ENCODE measurements around the gene SH3PXD2A.
A peak's percentile ranks its signal among the peaks of the same experiment; 100 is the strongest.

SH3PXD2A gene

DNA sequence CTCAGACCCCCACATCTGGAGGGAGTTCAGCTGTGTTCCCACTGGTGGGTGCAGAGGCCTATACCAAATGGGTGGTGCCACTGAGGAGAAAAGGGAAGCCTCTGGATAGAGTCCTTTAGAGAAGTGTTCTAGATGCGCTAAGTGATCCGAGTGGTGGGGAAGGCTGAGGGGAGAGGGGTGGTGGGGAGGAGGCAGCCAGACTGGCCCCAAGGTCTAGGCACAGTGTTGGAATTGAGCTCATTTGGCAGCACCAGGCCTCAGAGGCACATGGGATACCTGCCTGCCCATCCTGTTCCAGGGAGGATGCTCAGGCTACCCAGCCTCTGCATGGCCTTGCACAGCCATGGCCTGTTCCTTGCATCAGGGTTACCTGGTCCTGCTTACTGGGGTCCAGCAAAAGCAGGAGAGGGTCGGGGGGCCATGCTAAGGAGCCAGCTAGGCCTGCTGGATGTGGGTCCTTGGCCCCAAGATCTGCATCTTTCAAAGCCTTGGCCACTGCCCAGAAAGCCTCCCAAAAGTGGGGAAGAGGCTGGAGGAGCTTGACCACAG lies 262.3 kb downstream of the SH3PXD2A start:
- DNase-seq = no peak

DNA sequence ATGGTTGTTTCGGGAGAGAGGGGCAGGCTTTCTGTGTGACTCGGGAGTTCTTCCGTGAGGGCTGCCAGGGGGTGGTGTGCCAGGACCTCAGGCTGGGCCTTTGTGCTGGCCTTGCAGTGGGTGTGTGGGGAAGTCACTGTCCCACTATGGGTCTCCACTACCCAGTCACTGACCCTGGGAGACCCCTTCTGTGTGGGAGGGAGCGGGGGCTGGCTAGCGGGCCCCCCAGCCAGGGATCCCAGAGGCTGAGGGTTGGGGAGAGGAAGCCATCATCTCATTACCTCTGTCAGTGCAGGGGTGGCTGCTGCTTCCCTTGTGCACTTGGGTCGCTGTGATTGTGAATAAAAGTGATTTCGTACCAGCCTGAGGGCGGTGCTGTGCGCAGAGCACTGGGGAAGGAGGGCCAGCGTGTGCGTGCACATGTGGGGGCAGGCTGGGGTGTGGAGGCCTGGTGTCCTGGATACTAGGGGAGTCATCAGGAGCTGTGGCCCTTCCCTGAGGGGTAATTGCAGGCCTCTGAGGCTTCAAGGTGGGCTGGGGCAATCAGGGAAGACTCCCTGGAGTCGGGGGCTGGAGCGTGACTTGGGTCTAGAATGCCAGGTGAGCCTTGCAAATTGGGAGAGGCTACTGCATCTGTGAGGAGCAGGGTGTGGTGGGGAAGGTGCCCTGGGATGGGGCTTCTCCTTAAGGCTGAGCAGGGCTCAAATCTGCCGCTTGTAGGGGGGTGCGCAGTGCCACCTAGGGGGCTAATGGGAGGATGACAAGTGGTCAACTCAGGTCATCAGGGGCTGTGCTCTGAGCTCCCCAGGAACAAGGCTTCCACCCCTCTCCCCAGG lies 263.0 kb downstream of the SH3PXD2A start:
- peak; percentile 32 for DNase-seq

DNA sequence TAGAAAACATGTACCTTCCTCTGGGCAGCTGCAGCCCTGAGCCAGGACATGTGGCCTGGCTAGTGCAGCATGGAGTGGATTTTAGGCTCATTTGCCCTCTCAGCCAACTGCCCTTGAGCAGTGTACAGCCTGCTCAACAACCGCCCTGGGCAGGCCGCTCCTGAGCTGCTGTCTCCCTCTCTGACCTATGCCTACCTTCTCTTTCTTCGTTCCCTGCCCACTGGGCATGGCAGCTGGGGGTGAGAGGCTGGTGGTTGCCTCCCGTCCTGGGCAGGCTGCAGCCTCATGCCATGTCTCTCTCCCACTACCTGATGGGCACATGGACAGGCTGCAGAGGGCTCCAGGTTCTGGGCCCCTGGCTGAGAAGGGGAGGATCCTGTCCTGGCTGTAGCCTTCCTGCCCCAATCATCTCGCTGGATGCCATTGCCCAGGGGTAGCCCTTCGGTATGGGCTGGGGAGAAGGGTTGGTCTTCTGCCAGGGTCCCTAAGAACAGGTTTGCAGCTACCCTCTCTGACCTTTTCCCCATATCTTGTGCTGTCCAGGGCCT lies 264.6 kb downstream of the SH3PXD2A start:
- no peak for DNase-seq

DNA sequence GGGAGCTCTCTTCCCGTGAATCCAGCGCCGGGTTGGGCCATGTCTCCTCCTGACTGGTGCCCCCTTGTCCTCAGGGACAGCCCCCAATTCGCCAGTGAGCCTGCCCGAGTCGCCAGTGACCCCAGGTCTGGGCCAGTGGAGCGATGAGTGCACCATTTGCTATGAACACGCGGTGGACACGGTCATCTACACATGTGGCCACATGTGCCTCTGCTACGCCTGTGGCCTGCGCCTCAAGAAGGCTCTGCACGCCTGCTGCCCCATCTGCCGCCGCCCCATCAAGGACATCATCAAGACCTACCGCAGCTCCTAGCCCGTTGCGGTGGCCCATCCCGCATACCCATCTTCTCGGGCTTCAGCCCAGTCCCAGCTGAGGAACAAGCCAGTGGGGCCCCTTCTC lies 265.3 kb downstream of the SH3PXD2A start:
- DNase-seq = no peak

DNA sequence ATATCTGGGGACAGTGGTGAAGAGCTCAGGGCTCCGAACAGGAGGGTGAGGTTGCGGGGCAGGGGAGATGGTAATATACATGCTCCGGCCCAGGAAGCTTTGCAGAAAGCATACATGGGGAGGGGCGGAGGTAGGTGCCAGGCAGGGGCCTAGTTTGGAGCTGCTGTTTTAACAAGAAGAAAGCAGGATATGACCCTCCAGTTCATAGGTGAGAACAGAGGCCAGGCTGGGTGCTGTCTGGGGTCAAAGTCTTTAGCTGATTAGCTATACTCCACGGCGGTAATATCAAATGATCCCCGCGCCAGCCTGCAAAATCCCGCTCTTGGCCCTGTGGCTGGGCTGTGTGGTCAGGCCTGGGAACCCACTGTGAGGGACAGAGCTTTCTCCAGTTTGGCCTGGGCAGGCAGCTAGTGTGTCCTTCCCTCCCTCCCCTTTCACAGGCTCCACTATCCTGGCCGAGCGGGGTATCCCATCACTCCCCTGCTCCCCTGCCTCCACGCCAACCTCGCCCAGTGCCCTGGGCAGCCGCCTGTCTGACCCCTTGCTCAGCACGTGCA lies 266.2 kb downstream of the SH3PXD2A start:
- DNase-seq = no peak

DNA sequence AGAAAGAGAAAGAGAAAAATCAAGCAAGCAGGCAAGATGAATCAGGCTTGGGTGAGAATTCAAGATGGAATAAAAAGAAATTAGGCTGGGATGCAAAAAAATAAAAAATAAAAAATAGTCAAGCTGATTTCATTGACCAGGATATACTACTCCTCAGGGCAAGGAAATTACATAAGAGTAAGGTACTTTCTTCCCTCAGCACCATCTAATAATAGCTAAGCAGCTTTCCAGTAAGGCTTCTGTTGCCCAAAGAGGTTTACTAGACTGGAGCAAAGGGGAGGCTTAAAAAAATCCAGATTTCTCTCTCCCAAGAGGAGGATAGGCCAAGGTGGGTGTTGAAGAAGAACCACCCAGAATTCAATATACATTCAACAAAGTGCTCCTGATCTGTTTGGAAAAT lies 268.3 kb downstream of the SH3PXD2A start:
- DNase-seq = no peak

DNA sequence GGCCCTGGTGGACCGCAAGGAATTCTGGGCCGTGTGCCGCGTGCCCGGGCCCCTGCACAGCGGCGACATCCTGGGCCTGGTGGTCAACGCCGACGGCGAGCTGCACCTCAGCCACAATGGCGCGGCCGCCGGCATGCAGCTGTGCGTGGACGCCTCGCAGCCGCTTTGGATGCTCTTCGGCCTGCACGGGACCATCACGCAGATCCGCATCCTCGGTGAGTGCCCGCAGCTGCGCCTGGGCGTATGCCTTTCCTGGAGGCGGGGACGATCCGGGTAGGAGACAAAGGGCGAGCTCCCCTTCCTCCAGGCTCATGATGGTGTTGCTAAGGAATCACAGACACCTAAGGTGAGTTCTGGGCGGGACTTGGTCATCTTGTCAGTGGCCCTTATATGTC lies 270.4 kb downstream of the SH3PXD2A start:
- DNase-seq = no peak

DNA sequence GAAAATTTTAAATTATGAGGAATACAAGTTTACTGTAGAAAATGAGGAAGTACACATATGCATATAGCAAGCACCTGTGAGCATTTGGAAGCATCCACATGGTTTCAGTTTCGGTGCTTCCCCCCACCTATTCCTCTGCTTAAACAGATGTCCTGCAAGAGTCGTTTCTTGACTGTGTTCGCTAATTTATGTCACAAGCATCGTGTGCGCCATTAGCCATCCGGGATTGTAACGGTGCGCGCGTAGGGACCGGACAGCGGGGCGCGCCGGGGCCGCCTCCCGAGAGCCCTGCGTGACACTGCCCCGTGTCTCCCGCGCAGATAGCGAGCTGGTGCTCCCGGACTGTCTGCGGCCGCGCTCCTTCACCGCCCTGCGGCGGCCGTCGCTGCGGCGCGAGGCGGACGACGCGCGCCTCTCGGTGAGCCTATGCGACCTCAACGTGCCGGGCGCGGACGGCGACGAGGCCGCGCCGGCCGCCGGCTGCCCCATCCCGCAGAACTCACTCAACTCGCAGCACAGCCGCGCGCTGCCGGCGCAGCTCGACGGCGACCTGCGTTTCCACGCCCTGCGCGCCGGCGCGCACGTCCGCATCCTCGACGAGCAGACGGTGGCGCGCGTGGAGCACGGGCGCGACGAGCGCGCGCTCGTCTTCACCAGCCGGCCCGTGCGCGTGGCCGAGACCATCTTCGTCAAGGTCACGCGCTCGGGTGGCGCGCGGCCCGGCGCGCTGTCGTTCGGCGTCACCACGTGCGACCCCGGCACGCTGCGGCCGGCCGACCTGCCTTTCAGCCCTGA lies 271.0 kb downstream of the SH3PXD2A start:
- peak; percentile 68 for DNase-seq

DNA sequence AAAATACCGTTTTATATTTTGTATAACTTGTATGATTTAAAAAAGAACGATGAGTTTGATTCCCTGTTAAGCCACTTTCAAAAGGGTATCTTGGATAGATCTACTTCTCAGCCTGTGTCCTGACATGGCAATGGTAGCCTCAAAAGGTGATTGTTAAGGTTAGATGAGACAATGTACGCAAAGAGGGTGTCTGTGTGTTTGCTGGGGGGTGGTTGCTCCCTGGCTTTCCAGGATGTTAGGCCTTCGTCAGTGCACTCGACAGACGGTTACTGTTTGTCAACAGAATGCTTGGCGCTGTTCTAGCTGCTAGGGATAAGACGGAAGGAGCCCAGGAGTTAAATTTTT lies 271.5 kb downstream of the SH3PXD2A start:
- DNase-seq = no peak

DNA sequence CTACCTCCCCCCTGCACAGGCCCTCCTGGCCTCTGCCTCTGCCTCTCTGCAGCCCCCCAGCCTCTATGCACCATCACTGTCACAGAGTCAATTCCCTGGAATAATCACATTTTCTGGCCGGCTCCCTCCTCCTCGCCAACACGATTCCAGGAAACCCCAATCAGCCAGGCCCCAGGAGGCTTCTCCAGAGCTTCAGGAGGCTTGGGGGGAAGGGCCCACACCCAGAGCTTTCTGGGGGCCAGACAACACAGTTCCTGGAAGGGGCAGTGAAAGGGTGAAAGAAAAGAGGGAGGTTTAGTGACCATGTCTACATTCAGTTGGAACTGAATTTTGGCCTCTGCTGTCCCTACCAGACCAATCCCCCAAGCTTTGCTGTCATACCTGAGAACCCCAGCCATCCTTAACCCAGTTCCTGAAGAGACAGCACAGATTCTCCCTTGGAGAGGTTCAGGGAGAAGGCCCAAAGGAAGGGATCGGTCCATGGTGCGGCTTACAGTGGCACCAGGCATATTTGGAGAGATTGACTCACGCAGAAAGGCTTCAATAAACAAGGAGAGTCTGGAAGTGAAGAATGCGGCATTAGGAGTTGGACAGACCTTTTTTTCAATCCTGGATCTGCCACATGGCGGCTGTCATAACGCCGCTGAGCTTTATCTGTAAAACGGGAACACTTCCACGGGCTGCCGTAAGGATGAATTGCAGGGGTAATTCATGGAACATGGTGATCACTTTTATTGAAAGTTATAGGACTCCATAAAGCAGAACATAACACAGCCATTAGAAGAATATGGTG lies 272.8 kb downstream of the SH3PXD2A start:
- DNase-seq = no peak

DNA sequence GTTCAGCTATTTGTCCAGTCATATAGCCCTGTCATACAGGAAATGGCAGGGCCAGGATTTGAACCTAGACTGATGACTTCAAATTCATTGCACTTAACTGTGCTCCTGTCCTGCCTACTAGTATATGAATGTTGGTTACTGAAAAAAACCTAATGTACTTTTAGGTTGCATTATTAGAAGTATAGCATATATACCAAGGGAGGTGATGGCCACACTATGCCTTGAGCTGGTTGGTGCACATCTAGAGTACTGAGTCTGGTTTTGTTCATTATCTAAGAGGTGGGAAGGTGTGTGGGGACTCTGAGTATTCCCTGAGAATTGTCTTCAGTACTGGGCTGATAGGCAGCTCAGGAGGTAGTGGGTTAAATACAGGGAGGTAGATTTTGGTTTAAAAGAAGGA lies 273.9 kb downstream of the SH3PXD2A start:
- DNase-seq = no peak

DNA sequence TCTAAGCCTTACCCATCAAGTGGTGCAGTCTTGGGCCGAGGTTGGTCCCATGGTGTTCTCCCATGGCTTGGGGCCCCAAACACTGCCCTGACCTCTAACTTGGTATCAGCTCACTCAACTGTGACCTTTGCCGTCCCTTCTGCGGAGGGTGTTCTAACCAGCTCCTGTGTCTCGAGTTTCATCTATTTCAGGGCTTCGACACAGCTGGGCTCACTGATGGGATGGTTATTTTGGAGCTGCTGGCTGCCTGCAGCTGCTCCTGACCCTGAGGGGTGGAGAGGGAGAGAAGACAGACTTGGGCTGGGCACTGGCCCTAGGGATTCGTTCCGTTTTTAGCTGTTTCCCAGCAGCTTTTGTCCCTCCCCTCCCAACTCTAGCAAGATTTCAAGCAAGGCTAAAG lies 274.9 kb downstream of the SH3PXD2A start:
- DNase-seq = no peak

DNA sequence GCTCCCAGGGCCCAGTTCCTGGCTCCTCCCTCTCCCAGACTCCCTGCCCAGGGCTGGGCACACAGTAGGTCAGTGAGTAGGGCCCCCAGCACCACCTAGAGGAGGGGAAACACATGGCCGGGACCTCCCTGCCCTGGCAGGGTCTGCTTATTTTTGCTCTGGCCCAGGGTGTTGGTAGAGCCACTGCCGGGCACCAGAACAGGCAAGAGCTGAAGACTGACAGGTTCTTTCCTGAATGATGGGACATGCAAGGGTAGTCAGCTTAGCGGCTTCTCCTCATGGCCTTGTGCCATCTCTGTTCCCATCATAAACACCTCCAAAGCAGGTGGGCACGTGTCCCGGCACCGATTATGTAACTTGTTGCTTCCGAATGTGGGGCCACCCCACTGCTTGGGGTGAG lies 275.4 kb downstream of the SH3PXD2A start:
- no peak for DNase-seq

DNA sequence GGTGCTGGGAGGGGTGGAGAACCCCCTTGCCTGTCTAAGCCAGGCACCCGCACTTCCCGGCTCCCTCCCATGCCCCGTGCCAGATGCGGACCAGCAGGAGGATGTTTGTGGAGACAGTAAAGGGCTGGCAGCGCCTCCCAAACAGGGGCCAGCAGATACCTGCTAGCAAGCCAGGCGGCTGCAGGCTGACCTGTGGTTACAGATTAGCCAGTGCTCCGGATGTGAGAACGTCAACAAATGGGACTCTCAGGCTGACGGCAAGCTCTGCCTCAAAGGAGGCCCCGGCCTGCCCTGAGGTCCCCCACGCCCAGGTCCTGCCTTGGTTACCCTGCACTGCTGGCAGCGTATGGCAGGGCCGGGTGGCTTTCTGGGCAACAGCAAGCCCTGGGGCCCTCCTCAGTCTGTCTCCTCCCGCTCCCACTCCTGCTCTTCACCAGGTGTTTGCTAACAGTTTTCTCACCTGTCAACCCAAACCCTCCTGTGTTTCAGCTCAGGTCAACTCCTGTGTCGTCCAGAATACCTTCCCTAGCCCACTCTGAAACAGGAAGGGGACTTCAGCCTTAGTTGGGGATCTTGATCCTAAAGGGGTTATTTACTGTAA lies 276.5 kb downstream of the SH3PXD2A start:
- no peak for DNase-seq

DNA sequence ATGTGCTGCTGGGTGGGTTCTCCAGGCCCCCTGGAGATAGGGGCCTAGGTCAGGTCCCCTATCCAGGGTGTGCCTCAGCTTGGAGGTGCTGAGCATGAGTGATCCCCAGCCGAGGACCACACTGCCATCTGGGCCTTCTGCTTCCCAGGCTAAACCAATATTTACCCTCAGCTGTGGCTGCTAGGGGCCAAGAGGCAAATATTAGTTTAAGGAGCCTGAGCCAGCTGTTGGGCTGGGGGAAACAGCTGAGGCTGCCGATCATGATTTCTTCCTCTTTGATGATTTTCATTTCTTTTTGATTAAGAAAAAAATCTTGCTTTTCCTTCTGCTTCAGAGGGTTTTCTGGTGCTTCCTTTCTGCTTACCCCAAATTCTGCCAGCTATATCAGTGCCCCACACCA lies 278.5 kb downstream of the SH3PXD2A start:
- no peak for DNase-seq

DNA sequence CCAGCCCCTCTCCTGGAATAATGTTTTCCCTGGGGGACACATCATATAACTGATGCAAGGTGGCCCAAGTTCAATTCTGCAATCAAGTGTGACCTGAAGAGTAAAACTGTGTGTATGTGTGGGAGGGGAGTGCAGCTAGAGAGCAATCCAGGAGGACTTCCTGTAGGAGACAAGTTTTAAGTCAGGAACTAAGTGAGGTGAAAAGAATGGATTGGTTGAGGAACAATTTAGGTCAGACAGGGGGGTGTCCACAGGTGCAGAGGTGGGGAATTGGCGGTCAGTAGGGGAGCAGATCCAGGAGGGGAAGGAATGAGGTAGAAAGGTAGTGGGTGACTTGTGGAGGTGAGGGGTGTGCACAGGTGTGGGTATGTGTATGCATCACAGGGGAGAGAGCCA lies 279.3 kb downstream of the SH3PXD2A start:
- DNase-seq = no peak

DNA sequence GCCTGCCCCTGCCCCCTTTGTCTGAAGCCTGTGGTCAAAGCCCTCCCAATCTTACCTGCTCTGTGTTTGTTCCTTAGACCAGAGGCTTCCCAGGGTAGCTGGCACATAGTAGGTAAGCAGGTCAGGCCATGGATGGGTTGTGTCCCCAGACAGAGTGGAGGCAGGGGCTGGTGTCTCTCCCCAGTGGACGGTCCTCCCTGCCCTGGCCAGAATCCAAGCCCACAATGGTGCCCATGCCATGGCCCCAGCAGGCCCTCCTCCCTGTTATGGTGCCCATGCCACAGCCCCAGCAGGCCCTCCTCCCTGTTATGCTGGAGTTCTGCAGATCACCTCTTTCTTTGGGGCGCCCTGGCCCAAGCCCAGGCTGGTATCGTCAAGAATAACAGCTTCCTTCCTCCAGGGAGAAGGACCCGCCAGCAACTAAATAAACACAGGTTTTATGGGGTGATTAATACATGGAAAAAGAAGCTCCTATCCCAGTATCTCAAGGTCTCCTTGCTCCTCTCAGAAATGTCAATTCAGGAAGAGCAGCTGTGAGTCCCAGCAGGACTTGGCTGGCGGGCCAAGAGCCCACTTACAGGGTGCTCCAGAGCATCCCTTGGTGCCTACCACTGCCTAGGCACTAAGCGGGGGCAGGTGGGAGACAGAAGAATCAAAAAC lies 279.8 kb downstream of the SH3PXD2A start:
- DNase-seq = no peak

DNA sequence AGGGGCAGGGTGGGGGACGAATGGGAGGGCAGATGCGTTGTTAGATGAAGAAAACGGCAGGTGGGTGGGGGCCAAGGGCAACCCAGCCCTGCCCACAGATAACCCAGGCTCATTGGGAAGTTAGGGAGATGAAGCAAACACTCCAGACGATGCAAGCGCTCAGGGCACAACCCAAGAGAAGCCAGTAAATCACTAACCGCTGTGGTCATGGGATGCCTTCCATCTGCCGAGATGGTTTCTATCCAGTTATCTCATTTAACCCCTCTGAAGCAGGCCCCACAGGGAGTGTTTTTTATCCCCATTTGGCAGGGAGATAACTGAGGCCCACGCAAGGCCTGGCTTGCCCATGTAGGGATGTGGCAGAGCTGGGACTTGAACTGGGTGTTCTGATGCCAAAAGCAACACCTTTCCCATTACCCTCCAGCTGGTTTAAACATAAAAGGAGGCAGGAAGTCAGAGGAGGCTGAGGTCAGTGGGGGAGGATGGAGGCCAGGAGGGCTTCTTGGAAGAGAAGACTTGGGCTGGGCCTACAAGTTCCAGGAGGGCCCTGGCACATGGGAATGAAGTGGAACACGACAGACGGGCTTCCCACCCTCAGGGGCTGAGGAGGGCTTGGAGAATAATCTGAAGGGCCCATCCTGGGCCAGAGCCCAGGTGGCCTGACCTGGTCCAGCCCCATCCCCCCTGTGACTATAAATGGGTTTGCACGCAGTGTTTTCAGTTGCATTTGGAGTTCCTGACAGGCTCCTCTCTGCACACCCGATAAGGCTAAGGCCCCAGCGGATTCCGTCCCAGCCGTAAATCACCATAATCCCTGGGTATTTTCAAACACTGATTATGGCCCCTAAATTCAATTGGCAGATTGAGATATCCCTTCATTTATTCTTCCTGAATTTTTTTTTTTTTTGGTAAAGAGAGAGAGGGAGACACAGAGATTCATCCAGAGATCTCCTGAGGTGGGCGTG lies 281.0 kb downstream of the SH3PXD2A start:
- no peak for DNase-seq

DNA sequence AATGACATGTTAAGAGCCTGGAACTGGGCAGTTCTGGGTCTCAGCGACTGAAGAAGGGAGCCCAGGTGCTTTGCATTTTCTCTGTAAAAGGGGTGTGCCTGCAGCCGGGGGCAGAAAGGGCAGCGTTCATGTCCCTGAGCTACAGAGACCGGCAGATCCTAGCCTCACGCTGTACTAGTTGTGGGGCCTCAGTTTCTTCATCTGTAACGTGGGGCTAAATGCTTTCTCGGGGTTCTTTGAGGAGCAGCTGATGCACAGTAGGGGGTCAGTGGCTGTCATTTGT lies 282.2 kb downstream of the SH3PXD2A start:
- no peak for DNase-seq

DNA sequence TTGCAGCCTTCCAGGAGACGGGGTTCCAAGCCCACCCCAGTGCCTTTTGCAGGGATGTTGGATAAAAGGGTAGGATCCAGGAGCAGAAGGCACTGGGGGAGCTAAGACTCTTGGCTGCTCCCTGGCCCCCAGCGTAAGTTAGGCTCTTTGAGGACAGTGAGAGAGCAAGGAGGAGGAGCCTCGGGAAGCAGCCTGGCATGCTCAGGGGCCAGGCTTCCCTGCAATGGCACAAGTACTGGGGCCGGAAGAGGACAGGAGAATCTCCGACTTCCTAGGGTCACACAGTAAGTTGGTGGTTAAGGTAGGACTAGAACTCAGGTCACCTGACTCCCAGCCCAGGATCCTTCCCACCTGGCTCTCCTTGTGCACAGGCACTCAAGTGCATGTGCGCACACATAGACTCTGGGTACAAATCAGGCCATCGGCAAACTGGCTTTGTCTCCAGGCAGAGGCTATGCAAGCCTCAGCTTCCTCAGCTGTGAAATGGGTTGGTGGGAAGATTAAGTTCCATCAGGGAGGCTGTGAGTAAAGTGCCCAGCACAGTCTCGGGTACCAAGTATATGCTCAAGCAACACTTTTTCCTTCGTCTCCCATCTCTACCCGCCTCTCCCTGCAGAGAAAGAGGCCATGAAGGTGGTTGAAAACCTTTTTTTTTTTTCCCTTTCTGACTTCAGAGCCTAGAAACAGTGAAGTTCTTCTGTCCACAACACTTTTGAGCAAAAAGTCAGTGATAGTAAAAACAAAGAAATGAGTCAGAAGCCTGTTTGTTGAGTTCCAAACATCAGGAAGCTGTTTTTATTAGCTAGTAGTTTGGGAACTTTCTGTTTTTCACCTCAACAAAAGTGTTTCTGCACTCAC lies 282.8 kb downstream of the SH3PXD2A start:
- no peak for DNase-seq
